Activated effector memory CD4-positive, alpha-beta T cell treated with Interleukin-2 at 50 U/mL for 16 hours (primary cell): ENCODE data around the gene CDC14A.
"Not testable (repeated sequence)": the region's sequence is repeated elsewhere in the genome, so short reads cannot be mapped to it uniquely, and the experiment has no call there.

ENCODE experiments used
- DNase-seq: peaks from one replicate; pipeline ENCODE4 v3.0.0-alpha.2; 2020

CDC14A gene

DNA sequence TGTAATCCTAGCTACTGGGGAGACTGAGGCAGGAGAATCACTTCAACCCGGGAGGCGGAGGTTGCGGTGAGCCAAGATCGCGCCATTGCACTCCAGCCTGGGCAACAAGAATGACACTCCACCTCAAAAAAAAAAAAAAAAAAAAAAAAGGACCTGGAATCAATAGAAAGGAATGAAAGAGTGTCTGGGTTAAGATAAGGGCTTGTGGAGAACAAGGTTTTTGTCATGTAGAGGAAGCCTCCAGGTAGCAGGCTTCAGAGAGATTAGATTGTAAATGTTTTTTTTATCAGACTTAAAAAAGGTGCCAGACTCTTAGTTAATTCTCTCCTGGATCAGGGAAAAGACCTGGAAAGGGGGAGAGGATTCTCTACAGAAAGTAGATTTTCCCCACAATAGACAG lies 14.4 kb upstream of the CDC14A start:
- DNase-seq: not testable (repeated sequence)

DNA sequence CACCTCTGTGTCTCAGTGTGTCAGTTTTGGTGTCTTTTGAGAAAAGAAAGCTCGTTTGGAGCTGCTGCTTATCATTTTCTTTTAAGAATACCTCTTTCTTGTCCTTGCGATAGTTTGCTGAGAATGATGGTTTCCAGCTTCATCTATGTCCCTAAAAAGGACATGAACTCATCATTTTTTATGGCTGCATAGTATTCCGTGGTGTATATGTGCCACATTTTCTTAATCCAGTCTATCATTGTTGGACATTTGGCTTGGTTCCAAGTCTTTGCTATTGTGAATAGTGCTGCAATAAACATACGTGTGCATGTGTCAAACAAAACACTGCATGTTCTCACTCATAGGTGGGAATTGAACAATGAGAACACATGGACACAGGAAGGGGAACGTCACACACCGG lies 12.6 kb upstream of the CDC14A start:
- not testable (repeated sequence) for DNase-seq

DNA sequence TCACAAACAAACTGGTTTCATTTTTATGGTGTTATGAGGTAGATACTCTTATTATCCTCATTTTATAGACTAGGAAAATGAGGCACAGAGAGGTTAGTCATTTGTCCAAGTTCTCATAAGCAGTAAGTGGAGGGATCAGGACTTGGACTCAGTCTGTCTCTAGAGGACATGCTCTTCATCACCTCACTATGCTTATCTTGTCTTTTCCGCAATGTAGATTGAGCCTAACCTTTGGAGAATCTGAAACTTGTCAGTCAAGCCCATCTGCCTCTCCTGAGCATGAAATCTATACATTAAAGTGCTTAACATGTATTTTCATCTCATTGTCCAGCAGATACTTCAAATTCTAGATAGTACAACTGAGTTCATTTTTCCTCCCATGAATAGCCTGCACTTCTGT lies 11.8 kb upstream of the CDC14A start:
- no peak for DNase-seq

DNA sequence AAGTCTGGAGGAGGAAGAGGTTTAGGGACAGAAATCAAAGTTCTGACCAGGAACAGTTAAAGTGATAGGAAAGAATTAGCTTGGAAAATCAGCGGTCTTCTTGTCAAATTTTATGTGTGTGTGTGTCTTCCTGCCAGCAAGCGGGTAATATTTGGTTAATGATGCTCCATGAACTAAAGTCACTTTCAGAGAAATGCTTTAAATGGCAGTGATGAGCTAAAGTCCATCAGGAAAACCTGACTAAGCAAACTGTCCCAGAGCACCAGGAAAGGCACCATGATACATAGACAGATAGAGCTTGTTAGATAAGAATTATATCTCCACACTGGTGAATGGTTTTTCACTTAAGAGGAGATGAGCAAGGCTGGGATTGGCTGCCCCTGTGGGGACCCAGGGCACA lies 10.0 kb upstream of the CDC14A start:
- no peak for DNase-seq

DNA sequence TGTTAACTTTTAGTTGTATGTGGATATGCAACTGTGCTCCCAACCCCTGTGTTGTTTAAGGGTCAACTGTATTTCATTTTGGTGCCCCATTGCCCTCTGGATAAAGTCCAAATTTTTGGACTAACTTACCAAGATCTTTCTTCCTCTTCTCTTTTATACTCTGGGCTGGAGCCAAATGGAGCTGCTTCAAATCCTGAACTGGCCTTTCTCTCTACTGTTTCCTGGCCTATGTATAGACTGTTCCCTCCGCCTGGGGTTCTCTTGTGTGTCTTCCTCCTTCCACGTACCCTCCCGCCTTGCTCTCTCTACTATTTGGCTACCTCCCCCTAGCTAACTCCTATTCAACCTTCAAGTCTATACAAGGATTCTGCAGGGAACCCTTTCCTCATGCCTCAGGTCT lies 8.4 kb upstream of the CDC14A start:
- no peak for DNase-seq

DNA sequence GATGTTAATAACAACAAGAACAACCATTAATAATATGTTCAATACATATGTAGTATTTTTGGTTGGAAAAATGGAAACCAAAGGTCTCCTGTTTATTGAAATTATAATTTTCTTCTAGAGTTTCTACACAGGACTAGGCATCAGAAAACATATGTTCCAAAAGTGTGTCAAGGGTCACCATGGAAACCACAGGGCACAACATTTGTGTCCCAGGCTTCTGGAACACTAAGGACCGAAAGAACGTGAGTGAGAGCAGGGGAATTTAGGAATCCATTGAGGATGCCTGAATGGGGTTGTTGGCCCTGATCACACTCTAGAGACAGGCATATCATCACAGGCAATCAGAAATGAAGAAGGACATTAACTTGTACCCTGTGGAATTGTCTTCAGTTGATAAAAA lies 7.5 kb upstream of the CDC14A start:
- no peak for DNase-seq

DNA sequence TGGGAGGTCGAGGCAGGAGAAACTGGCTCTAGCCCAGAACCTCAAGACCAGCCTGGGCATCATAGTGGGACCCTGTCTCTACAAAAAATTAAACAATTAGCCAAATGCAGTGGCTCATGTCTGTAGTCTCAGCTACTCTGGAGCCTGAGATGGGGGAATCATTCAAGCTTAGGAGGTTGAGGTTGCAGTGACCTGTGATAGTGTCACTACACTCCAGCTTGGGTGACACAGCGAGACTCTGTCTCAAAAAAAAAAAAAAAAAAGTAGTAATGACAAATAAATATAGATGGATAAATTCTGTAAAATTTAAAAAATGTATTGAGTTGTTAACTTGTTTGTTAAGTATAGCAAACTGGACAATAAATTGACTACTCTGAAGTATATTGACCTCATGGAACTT lies 5.9 kb upstream of the CDC14A start:
- DNase-seq: no peak

DNA sequence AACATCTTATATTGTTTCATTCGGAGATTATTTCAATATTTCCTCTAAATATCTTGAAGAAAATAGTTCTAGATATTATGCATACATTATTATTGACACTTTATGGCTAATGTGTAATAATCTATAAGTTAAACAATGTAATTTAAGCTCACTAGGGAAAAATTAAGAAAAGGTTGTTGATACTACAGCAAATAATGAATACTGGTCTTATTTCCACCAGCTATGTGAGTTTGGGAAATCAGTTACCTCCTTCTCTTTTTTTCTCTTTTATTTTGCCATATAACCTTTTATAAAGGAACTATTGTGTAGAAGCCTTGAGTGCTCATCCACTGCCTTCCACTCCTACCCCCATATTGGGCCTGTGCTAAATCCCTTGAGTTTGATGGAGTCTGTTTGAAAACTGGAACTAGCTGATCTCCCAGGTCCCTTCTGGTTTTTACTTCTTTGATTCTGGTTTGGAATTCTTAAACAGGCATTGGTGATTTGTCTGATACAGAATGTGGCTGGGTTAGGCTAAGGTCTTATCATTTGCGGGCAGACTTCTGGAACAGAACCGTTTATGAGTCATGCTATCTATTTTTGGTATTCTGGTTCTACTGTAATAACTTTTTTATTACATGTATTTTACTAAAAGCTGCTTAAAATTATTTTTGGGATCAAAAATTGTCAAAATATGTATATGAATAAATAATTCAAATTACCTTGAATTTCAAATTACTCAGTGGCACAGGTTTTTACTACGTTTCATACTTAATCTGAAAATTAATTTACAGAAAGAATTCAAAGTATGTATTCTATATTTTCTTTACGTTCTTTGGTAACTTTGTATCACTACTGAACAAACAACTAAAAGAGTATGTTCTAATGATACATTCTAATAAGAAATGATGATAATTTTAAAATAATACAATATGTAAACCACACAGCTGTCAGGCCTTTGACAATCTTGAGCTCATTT lies 5.0 kb upstream of the CDC14A start:
- DNase-seq: no peak

DNA sequence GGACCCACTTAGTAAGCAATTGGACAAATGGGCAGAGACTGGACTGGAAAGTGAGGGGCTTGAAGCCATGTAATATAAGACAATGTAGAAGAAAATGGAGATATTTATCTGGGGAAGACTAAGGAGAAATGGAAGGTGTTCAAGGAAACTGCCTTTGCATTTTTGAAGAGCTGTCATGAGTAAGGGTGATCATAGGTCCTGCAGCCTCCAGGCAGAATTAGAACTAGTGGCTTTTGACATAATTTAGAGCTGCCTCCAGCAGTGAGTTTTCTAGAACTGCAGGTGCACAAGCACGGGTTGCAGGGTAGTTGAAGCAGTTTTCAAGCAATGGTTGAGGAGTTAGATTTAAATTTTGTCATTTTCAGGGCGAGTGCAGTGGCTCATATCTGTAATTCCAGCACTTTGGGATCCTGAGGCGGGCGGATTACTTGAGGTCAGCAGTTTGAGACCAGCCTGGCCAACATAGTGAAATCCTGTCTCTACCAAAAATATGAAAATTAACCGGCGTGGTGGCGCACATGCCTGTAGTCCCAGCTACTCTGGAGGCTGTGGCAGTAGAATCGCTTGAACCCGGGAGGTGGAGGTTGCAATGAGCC lies 3.7 kb upstream of the CDC14A start:
- DNase-seq: no peak

DNA sequence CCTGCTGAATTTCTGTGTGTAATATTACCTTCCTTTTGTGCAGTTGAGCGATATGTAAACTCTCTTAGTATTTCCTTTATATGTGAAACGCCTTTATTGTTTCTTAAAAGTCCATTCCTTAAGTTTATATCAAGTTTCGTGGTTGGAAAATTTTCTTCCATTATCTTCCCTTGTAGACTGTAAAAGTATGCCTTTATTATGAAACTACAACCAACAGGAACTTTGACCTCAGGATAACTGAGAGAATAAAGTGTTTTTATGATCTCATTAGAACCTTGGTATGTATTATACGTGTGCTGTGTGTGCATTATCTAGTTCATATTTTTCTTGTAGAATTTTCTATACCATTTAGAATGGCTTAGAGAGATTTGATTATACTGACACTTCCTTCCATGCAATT lies 3.1 kb upstream of the CDC14A start:
- no peak for DNase-seq

DNA sequence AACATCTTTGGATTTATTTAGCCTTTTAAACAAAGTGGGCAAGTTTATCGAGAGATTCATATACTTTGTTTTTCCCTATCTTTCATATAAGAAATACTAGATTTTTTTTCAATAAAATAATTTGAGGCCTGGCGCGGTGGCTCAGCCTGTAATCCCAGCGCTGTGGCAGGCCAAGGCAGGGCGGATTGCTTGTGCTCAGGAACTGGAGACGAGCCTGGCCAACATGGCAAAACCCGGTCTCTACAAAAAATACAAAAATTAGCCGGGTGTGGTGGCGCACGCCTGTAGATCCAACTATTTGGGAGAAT lies 1.6 kb upstream of the CDC14A start:
- no peak for DNase-seq

DNA sequence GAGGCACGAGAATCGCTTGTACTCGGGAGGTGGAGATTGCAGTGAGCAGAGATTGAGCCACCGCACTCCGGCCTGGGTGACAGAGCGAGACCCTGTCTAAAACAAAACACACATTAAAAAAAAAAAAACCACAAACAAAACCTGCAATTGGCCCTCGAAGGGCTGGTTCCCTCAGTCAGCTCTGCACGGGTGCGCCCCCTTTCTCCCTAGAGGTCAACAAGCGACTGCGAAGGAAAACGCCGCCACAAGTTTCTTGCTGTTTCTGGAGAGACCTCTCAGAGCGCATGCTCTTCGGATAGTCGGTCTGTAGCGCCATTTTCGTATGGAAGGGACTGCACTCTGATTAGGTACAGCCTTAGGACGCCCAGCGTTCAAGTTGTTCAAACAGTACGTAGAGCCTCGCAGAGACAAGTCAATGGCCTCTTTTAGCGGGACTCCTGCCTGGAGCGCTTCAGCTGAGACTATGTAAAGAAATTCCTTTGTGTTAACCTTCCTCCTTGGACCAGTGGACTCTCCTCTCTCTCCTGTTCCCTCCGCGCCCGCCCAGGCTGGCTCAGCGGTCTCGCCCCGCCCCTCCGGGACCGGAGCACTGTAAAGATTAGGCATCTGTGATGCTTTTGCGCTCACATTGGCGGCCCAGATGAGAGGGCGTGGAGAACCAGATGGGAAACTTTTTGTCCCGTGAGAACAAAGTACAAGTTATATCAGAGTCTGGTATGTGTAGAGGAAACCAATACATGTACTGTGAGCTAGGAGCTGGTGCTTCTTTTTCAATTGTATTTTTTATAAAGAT lies 1.0 kb upstream of the CDC14A start:
- peak; percentile 80 for DNase-seq

DNA sequence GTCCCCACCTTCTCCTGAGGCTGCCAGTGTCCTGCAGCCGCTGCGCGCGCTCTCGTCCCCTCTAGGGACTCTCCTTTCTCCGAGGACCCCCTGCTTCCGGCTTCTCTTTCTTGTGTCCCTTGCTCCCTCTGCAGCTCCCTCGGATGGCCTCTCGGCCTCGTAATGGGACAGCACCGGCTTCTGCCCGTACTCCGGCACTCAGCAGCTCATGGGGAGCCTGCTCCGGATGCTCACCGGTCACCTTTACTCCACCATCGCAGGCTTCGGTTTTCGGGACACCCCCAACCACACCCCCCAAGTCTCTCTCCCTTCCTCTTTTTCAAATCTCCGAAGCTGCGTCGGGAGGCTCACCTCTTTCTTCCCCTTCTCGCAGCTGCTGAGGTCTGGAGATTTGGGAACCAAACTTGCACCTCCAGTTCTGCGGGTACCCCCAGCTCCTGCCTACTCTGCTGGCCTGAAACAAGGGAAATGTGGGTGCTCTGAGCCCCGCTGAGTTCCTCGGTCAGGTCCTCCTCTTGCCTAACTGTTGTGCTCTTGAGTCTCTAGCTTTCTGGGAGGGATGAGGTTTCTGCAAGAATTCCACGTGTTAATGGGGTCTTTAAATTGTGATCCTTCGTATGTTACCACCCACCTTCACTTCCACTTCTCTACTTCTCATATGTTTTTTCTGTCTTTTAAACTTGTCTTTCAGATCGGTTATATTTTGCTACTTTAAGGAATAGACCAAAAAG lies 930 bp downstream of the CDC14A start:
- DNase-seq: peak; percentile 19

DNA sequence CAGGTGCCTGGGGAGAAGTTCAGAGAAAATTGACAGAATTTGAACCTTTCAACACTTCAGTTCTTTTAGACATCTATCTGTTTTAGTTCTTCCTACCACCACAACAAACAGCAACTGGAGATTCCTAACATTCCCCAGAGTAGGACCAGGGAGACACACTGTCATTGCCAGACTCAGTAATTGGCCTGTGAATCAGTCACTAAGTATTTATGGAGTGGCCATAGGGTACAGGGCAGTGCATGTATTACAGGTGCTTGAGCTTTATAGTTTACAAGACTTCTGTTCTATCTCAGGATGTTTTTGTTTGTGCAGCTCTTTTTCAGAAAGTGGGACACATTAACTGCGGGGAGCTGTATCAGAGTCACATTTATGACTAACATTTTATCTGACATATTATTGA lies 1.7 kb downstream of the CDC14A start:
- DNase-seq: no peak

DNA sequence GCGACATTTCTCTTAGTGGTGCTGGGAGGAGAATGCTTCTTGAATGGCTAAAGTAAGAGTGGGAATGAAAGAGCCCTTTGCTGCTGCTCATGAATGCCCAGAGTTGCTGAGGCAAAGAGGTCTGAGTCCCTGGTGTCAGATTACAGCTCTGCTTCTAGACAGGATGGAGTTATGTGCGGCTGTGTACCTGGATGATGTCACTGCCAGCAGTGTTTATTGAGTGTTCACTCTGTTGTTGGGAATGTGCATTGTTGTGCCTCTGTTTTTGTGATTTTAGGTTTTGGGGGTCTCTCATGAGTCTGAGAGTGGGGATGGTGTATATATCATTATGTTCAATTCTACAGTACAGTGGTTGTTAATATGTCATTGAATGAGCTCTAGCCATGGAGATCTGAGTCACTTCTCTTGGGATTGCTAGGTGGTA lies 2.7 kb downstream of the CDC14A start:
- DNase-seq: no peak

DNA sequence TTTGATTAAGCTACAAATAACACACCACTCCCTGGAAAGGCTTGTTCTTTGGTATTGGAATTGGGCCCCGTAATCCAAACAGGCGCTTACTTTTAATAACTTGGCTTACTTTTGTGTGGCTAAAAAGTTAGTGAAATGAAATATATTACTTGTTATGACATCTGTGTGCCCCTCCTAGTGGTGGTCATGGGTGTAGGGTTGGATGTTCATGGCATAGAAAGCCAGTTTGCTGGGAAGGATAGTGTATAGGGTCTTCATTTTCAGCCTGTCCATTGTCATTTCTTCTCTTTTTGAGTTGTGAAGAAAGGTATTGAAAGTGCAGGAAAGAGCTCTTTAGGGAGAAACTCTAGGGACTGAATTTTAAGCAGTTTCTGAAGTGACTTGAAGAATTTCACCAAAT lies 5.9 kb downstream of the CDC14A start:
- no peak for DNase-seq

DNA sequence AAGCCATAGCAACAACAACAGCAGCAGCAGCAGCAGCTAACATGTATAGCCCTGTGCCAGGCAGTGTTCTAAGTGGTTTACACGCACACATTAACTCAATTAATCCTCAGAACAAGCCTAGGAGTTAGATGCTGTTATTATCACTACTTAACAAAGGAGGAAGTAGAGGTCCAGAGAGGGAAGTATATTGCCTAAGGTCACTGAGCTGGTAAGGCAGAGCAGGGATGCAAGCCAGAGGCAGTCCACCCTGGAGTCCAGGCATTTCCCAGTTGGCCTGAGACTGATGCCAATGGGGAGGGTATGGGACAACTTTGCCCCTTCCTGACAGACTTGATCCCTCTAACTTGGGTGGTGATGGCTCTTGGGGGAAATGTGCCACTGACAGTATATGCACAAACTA lies 6.8 kb downstream of the CDC14A start:
- no peak for DNase-seq

DNA sequence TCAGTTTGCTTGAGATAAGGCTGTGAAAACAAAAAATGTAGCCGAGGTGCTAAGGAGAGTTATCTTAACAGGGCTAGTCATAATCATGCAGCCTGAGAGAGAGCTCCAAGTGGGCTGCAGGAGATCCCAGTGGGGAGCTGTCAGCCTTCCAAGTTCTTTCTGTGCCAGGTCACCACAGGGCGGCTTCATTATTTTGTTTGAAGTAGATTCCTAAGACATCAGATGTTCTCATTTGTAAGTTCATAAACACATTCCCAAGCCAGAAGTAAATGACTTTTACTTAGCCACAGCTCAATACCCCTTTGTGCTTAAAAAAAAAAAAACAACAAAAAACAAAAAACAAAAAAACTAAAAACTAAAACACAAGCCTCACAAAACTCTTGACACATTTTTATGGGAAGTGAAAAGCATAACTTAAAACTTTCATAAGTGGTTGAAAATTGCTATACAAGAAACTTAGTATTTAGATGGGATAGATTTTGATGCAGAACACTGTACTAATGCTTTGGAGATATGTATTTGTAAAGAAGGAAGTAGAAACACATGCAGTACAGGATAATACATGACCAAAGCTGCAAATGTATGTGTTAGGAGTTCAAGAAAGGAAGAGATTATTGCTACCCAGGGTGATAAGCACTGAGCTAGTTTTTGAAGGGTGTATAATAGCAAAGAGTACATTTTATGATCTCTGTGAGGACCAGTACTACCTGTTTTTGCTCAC lies 8.6 kb downstream of the CDC14A start:
- no peak for DNase-seq

DNA sequence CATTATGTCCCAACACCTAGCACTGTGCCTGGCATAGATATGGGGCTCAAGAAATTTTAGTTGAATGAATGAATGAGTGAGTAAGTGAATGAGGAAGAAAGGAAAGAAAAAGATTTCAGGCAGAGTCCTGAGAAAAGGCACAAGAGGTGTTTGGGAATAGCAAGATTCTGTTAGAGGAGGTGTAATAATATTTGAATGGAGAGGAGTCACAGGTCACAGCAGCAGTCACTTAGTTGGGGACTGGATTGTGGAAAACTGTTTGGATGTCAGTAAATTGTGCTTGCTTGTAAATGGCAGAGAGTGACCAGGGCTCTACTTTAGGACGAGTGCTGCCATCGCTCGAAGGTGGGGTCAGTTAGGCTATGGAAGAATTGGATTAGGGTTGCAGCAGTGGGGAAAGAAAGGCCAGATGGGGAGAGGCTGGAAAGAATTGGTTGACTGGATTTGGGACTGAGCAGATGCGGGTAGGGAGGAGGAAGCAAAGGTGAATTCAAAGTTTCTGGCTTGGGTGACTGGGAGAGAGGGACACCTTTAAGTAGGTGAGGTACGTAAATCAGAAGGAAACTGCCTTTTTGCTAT lies 9.3 kb downstream of the CDC14A start:
- no peak for DNase-seq

DNA sequence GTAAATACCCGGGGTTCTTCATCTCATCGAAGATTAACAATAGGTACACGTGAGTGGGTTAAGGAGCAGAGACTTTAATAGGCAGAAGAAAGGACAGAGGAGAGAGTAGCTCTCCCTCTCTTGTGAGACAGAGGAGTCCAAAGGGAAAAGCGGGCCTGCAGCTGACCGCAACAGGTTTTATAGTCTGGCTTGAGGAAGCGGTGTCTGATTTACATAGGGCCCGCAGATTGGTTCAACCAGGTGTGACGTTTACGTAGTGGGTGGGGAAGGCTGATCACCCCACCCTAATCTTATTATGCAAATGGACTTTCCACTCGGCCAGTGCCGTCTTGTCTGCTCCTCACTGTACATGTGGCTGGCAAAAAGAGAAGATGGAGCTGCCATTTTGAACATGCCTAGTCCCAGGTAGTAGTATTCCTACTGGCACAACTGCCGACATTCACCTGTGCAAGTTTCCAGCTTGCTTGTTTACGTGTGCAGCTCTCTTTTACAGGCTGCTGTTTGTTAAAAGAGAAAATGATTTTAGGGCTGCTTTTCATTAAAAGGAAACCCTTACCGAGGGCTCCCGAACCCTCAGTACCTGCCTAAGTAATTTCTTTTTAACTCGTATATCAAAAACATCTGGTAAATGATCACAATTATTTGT lies 10.6 kb downstream of the CDC14A start:
- no peak for DNase-seq

DNA sequence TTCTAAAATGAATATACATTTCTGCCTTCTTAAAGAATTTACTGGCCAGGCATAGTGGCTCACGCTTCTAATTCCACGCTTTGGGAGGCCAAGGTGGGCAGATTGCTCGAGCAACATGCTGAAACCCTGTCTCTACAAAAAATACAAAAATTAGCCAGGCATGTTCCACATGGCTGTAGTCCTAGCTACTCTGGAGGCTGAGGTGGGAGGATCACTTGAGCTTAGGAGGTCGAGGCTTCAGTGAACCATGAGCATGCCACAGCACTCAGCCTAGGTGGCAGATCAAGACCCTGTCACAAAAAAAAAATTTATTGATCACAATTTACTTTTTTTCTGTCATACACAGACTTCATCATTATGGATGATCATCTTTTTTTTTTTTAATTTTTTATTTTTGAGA lies 11.5 kb downstream of the CDC14A start:
- no peak for DNase-seq

DNA sequence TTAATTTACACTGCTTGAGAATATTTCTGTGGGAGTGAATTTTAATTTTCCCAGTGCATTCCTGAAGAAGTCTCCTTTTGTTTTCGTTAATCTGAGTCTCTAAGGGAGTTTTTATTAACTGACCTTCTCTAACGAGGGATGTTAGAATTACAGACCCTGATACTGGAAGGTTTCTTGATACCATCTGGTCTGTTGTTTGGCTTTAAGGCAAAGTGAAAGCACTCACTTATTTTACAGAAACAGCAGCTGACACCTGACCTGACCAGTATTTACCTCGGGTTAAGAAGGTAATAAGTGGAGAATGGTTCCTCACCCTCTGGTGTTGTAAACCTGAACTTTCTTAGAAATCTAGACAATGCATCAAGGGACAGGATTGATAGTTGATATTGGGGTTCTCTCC lies 12.4 kb downstream of the CDC14A start:
- no peak for DNase-seq
